Central memory CD8-positive, alpha-beta T cell (primary cell): ENCODE results near the gene ARL10.

ENCODE experiments used
- ATAC-seq: fragments of 150-1000 bp; cut with Tn5 transposase; replicated peaks from 2 replicates; pipeline ENCODE4 v1.10.0; 2022; ENCODE audit warnings: mild to moderate bottlenecking, moderate FRiP score, moderate number of reproducible peaks; ENCODE audit not compliant: poor library complexity, severe bottlenecking; ENCODE audit errors: extremely low read depth
- DNase-seq, 2 donors: peaks; one replicate each; pipeline ENCODE4 v3.0.0; 2021; ENCODE audit warnings: low spot score in 2 of 2
- H3K27ac Mint-ChIP-seq: one replicate; pipeline ENCODE4 v1.8.0; 2022; ENCODE audit warnings: low read depth, mild to moderate bottlenecking, moderate library complexity, mixed read lengths
- H3K27me3 Mint-ChIP-seq: one replicate; pipeline ENCODE4 v1.8.0; 2022; ENCODE audit warnings: mixed read lengths
- H3K36me3 Mint-ChIP-seq: one replicate; pipeline ENCODE4 v1.8.0; 2022; ENCODE audit warnings: mild to moderate bottlenecking, moderate library complexity, mixed read lengths; ENCODE audit not compliant: insufficient read depth
- H3K4me1 Mint-ChIP-seq: one replicate; pipeline ENCODE4 v1.8.0; 2022; ENCODE audit warnings: mixed read lengths
- H3K4me3 Mint-ChIP-seq: one replicate; pipeline ENCODE4 v1.8.0; 2022; ENCODE audit warnings: mild to moderate bottlenecking, moderate library complexity, mixed read lengths
- H3K9me3 Mint-ChIP-seq: one replicate; pipeline ENCODE4 v1.8.0; 2022; ENCODE audit warnings: mixed read lengths

Gene ARL10

GRCh38 chr5:176369934-176370711 lies 4.8 kb downstream of the ARL10 start:
- no peaks in the 10 kb centered on the region for H3K27me3 Mint-ChIP-seq
- no peak overlapping the region for H3K27ac Mint-ChIP-seq
- no peak overlapping the region for H3K4me3 Mint-ChIP-seq
- peaks cover 9% of the 10 kb centered on the region for H3K36me3 Mint-ChIP-seq
- ATAC-seq: no peak
- peaks cover 14% of the 10 kb centered on the region for H3K4me1 Mint-ChIP-seq
- no peaks in the 10 kb centered on the region for H3K9me3 Mint-ChIP-seq
- no peak for DNase-seq

GRCh38 chr5:176371621-176372539 lies 6.6 kb downstream of the ARL10 start:
- Mint-ChIP-seq H3K9me3 (no peaks in the 10 kb centered on the region), H3K4me1 (peaks cover 9% of the 10 kb centered on the region), H3K27ac (no peak overlapping the region), H3K27me3 (no peaks in the 10 kb centered on the region), H3K4me3 (no peak overlapping the region), H3K36me3 (peaks cover 6% of the 10 kb centered on the region)
- DNase-seq (no peak), ATAC-seq (no peak)

GRCh38 chr5:176373100-176373818 lies 8.0 kb downstream of the ARL10 start:
- H3K4me3 Mint-ChIP-seq: no peak overlapping the region
- H3K36me3 Mint-ChIP-seq: peaks cover 6% of the 10 kb centered on the region
- ATAC-seq (no peak), DNase-seq (no peak)
- no peaks in the 10 kb centered on the region for H3K9me3 Mint-ChIP-seq
- no peaks in the 10 kb centered on the region for H3K4me1 Mint-ChIP-seq
- H3K27me3 Mint-ChIP-seq: no peaks in the 10 kb centered on the region
- H3K27ac Mint-ChIP-seq: no peak overlapping the region

DNA sequence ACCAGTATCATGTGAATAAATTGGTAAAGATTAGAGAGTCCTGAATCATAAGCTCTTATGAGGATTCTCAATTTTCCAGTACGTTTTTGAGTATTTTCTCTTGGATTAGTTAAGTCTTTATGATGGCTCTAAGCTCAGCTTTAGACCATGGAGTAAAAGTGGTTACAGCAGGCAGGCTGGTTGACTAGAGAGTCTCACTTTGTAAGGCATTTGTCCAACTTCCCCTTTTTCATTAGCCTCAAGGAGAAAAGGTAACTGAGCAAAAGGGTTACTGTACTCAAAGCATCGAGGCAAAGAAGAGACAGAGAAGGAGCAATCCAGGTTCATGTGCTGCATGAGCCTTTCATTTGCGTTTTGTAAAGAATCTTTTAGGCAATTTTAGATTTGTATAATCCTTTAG lies 14.6 kb downstream of the ARL10 start:
- no peaks in the 10 kb centered on the region for H3K4me1 Mint-ChIP-seq
- H3K36me3 Mint-ChIP-seq: peaks cover 8% of the 10 kb centered on the region
- no peak for ATAC-seq
- DNase-seq: no peak
- no peaks in the 10 kb centered on the region for H3K27me3 Mint-ChIP-seq
- H3K9me3 Mint-ChIP-seq: no peaks in the 10 kb centered on the region
- H3K4me3 Mint-ChIP-seq: no peak overlapping the region
- no peak overlapping the region for H3K27ac Mint-ChIP-seq

DNA sequence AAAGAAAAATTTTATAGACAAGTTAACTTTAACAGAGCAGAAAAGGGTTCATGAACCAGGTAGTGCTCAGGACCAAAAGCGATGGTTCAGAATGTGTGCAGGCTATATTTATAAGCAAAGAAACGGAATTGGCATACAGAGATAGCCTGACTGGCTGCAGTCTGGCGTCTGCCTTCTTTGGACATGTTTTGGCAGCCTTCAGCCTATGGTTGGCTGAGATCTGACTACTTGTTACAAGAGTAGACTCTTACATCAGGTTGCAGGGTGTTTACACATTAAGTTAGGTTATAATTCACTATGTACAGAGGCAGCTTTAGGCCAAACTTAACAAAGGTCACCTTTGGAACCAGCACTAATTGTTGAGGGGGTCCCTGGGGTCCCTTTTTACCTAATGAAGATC lies 16.1 kb downstream of the ARL10 start:
- H3K36me3 Mint-ChIP-seq: peaks cover 8% of the 10 kb centered on the region
- H3K4me1 Mint-ChIP-seq: peaks cover 14% of the 10 kb centered on the region
- ATAC-seq (no peak), DNase-seq (no peak)
- H3K27me3 Mint-ChIP-seq: no peaks in the 10 kb centered on the region
- H3K9me3 Mint-ChIP-seq: no peaks in the 10 kb centered on the region
- no peak overlapping the region for H3K27ac Mint-ChIP-seq
- no peak overlapping the region for H3K4me3 Mint-ChIP-seq

GRCh38 chr5:176381979-176382378 lies 16.7 kb downstream of the ARL10 start:
- Mint-ChIP-seq H3K4me1 (peaks cover 19% of the 10 kb centered on the region), H3K4me3 (no peak overlapping the region), H3K27ac (no peak overlapping the region), H3K27me3 (no peaks in the 10 kb centered on the region), H3K36me3 (peaks cover 10% of the 10 kb centered on the region), H3K9me3 (no peaks in the 10 kb centered on the region)
- DNase-seq (no peak), ATAC-seq (no peak)

- DNase-seq (no peak), ATAC-seq (no peak)
- Mint-ChIP-seq H3K9me3 (no peaks in the 10 kb centered on the region), H3K27me3 (no peaks in the 10 kb centered on the region), H3K27ac (no peak overlapping the region), H3K4me1 (peaks cover 27% of the 10 kb centered on the region), H3K4me3 (no peak overlapping the region), H3K36me3 (peaks cover 13% of the 10 kb centered on the region)
These were observed 17.4 kb downstream of the ARL10 start for GRCh38 chr5:176382721-176383120.

- no peak for DNase-seq
- Mint-ChIP-seq H3K27ac (no peak overlapping the region), H3K36me3 (peaks cover 16% of the 10 kb centered on the region), H3K4me3 (no peak overlapping the region), H3K4me1 (peaks cover 33% of the 10 kb centered on the region), H3K9me3 (no peaks in the 10 kb centered on the region), H3K27me3 (no peaks in the 10 kb centered on the region)
- ATAC-seq: no peak
These were observed 18.1 kb downstream of the ARL10 start for GRCh38 chr5:176383248-176383905.

- H3K4me3 Mint-ChIP-seq: no peak overlapping the region
- no peaks in the 10 kb centered on the region for H3K9me3 Mint-ChIP-seq
- no peak for ATAC-seq
- H3K27me3 Mint-ChIP-seq: no peaks in the 10 kb centered on the region
- peaks cover 21% of the 10 kb centered on the region for H3K36me3 Mint-ChIP-seq
- no peak for DNase-seq
- no peak overlapping the region for H3K27ac Mint-ChIP-seq
- H3K4me1 Mint-ChIP-seq: peaks cover 34% of the 10 kb centered on the region
These were observed 18.7 kb downstream of the ARL10 start for GRCh38 chr5:176383961-176384360.

- Mint-ChIP-seq H3K27ac (no peak overlapping the region), H3K4me1 (peaks cover 36% of the 10 kb centered on the region), H3K36me3 (peaks cover 26% of the 10 kb centered on the region), H3K9me3 (no peaks in the 10 kb centered on the region), H3K4me3 (no peak overlapping the region), H3K27me3 (no peaks in the 10 kb centered on the region)
- no peak for DNase-seq
- no peak for ATAC-seq
These were observed 19.2 kb downstream of the ARL10 start for GRCh38 chr5:176384366-176384930.

DNA sequence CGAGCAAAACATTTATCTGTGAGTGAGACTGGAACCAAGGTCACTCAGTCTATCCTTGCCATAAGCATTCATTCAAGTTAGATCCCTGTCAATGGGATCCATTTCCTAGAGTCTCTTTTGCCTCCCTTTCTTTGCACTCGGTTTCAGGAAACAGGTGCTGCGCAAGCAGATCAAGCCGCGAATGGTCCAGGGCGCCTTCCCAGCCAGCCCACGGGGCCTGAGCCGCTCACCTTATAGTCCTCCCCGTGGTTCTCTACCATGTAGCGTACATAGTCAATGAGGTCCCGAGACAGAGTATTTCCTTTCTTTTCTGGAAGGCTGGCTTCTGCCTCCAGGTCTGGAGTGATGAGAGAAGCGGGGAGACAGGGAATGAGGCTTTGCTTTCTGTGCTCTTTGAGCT lies 19.7 kb downstream of the ARL10 start:
- no peaks in the 10 kb centered on the region for H3K9me3 Mint-ChIP-seq
- no peaks in the 10 kb centered on the region for H3K27me3 Mint-ChIP-seq
- no peak overlapping the region for H3K27ac Mint-ChIP-seq
- DNase-seq (no peak), ATAC-seq (no peak)
- peaks cover 26% of the 10 kb centered on the region for H3K36me3 Mint-ChIP-seq
- peaks cover 39% of the 10 kb centered on the region for H3K4me1 Mint-ChIP-seq
- H3K4me3 Mint-ChIP-seq: no peak overlapping the region

- Mint-ChIP-seq H3K36me3 (peaks cover 28% of the 10 kb centered on the region), H3K27ac (no peak overlapping the region), H3K27me3 (no peaks in the 10 kb centered on the region), H3K4me3 (no peak overlapping the region), H3K4me1 (peaks cover 39% of the 10 kb centered on the region), H3K9me3 (no peaks in the 10 kb centered on the region)
- DNase-seq: no peak
- ATAC-seq: no peak
These were observed 21.2 kb downstream of the ARL10 start for GRCh38 chr5:176386491-176386890.
